Fibroblast of lung (primary cell): ENCODE results near the gene APC.

Experiments
- EZH2 ChIP-seq: IDR thresholded peaks from 2 replicates; pipeline ENCODE4 v1.5.1; 2012; ENCODE audit warnings: low read length, control low read depth, mild to moderate bottlenecking; ENCODE audit errors: missing control alignments
- TF ChIP-seq, protein P1 (sequence below), 2 donors: IDR thresholded peaks in 1 of 2; conservative IDR thresholded peaks in 1 of 2; 1 replicate in 1 of 2; 2 replicates in 1 of 2; pipeline ENCODE4 v1.5.1; 2011 to 2012; ENCODE audit warnings: low read length in 2 of 2, control low read depth in 1 of 2, inconsistent platforms in 1 of 2, low read depth in 1 of 2, mild to moderate bottlenecking in 1 of 2

DNA sequence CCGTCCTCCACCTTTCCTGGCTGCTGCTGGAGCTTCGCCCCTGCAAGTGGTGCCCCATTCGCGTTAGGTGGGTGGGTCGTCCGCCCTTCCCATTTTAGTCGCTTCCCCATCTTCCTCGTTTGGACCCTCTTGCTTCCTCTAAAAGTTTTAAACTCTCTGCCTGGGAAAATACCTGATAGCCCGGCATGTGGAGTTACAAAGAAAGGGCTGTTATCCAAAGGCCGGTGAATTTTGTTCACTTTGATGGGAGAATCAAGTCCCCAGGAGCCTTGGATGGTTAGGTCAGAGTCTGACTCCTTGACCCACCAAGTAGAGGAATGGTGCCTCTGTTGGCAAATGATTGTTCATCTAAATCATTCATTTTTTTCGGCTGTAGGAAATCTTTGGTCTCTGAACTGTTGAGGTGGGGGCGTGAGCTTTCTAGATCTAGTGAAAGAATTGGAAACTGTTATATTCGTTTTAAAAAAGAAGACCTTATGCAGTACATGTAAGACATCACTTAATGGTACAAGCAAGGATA is 29.5 kb upstream of the APC start:
- TF ChIP-seq, protein P1, sequence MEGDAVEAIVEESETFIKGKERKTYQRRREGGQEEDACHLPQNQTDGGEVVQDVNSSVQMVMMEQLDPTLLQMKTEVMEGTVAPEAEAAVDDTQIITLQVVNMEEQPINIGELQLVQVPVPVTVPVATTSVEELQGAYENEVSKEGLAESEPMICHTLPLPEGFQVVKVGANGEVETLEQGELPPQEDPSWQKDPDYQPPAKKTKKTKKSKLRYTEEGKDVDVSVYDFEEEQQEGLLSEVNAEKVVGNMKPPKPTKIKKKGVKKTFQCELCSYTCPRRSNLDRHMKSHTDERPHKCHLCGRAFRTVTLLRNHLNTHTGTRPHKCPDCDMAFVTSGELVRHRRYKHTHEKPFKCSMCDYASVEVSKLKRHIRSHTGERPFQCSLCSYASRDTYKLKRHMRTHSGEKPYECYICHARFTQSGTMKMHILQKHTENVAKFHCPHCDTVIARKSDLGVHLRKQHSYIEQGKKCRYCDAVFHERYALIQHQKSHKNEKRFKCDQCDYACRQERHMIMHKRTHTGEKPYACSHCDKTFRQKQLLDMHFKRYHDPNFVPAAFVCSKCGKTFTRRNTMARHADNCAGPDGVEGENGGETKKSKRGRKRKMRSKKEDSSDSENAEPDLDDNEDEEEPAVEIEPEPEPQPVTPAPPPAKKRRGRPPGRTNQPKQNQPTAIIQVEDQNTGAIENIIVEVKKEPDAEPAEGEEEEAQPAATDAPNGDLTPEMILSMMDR (conservative IDR thresholded peaks at IDR 0.05 in 1 of 2, IDR thresholded peaks at IDR 0.05 in 1 of 2; ENCODE audit: low read depth in 1 of 2, low read length in 2 of 2) = no peak
- no peak for TF ChIP-seq EZH2
